ENCODE measurements around the gene ARHGEF2.

Gene ARHGEF2

DNA sequence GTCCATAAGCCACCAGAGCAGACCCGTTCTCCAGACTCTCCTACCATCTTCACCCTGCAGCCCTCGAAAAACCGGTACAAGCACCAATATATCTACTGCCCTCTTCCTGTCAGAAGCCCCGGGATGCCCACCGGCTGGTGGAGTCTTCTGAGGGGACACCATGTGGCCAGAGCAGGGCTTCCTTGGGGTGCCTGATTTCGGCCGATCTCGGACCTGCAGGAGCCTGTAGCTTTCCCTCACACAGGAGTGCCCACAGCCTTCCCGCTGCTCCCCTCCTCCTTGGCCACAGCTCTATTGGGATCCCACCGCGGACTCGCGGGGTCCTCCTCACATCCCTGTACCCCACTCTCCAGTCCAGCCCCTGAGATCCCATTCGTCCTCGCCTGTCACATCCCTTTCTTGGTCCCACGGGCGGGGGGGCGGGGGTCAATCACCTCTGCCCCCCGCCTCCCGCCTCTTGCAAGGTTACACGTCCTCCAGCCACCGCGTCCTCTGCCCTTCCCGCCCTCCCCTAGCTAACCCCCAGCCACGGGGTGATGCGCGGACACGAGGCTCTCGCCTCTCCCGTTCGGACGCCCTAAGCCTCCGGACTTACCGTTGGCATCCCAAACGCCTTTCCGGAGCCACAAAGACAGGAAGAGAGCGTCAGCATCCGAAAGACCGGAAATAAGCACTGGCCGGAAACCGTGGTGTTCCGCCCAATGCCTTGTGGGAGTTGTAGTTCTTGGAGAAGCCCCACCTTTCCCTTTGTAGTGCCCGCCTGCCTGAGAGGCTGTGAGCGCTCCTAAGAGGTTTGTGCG is 42.1 kb upstream of the ARHGEF2 start, which contains the start of gene SSR2:
SSR2 (minus strand) TSS at position 659 of the 800 bp plus-strand sequence. CDS start 784 bp downstream, outside the sequence.
- TF ChIP-seq, protein P1, sequence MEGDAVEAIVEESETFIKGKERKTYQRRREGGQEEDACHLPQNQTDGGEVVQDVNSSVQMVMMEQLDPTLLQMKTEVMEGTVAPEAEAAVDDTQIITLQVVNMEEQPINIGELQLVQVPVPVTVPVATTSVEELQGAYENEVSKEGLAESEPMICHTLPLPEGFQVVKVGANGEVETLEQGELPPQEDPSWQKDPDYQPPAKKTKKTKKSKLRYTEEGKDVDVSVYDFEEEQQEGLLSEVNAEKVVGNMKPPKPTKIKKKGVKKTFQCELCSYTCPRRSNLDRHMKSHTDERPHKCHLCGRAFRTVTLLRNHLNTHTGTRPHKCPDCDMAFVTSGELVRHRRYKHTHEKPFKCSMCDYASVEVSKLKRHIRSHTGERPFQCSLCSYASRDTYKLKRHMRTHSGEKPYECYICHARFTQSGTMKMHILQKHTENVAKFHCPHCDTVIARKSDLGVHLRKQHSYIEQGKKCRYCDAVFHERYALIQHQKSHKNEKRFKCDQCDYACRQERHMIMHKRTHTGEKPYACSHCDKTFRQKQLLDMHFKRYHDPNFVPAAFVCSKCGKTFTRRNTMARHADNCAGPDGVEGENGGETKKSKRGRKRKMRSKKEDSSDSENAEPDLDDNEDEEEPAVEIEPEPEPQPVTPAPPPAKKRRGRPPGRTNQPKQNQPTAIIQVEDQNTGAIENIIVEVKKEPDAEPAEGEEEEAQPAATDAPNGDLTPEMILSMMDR (conservative IDR thresholded peaks at IDR 0.05; ENCODE audit: control insufficient read depth, insufficient read depth, low read depth, low read length), result no peak
- H3K4me3 ChIP-seq (ENCODE audit: control insufficient read depth, low read depth, low read length), result peak within 1 kb of the TSS; percentile 72
- peak; percentile 91 for DNase-seq (ENCODE audit: low read depth)

DNA sequence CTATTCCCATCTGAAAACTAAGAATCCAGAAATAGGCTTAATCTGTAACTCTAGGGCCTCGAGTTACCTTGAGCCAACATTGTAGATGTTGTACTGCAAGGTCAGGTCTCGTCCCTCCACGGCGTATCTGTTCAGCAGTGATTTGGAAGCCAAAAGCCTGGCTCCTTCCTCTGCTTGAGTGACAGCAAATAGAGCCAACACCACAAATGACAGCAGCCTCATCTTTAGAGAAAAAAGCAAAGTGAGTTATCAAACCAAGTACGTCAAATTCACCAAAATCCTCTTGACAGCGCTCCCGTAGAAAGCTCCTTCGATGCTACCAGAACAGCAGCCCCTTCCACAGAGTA is 41.6 kb upstream of the ARHGEF2 start:
- TF ChIP-seq, protein P1 (conservative IDR thresholded peaks at IDR 0.05; ENCODE audit: control insufficient read depth, insufficient read depth, low read depth, low read length), result no peak
- peak overlapping the region; percentile 72 for H3K4me3 ChIP-seq (ENCODE audit: control insufficient read depth, low read depth, low read length)
- no peak for DNase-seq (ENCODE audit: low read depth)

DNA sequence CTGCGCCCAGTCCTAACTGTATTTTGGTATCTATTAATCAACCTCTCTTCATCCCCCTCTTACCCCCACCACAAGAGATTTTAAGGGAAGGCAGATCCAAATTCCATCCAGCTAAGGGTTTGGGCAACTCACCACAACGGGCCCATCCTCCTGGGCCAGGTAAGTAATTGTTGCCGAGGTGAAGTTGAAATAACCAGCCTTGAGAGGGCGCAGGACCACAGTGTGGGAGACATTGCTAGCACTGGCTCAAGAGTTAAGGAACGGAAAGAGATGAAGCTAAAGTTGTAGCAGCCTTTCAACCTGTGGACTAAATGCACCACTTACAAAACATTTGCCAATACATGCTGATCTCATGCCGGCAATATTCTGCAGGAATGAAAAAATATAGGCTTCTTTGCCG is 36.5 kb upstream of the ARHGEF2 start:
- no peak overlapping the region for H3K4me3 ChIP-seq (ENCODE audit: control insufficient read depth, low read depth, low read length)
- DNase-seq (ENCODE audit: low read depth), result no peak
- TF ChIP-seq, protein P1 (conservative IDR thresholded peaks at IDR 0.05; ENCODE audit: control insufficient read depth, insufficient read depth, low read depth, low read length), result no peak

DNA sequence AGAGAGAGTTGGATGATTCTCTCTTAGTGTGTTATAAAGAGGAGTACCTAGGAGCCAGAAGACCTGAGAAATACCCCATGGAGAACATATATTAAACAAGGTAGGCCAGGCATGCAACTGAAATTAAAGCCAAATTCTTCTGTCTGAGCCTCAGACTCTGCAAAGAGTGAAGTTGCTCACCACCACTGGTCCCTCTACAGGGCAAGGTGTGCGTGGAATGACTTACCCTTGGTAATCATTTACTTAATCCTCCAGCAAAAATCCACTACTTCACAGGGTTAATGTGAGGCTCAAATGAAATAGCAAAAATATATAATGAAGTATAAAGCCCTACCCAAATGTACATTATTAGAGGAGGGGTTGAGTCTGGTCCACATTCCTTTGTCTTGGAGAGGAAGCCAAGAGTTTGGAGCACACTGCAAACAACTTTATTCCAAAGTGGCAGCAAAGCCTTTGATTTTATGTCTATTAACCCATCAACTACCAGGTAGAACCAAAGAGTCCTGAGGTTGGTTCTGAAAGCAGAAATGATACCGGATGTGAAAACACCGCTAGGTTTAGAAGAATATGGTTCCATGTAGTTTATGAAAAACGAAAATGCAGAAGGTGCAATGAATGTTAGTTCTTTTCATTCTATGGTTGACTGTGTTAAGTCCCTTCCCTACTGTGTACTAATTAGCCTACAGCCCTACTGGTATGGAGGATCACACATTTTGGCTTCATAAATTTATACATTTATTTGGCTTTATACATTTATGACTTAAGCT is 33.9 kb upstream of the ARHGEF2 start:
- H3K4me3 ChIP-seq (ENCODE audit: control insufficient read depth, low read depth, low read length), result no peak overlapping the region
- TF ChIP-seq, protein P1 (conservative IDR thresholded peaks at IDR 0.05; ENCODE audit: control insufficient read depth, insufficient read depth, low read depth, low read length), result no peak
- DNase-seq (ENCODE audit: low read depth), result no peak

DNA sequence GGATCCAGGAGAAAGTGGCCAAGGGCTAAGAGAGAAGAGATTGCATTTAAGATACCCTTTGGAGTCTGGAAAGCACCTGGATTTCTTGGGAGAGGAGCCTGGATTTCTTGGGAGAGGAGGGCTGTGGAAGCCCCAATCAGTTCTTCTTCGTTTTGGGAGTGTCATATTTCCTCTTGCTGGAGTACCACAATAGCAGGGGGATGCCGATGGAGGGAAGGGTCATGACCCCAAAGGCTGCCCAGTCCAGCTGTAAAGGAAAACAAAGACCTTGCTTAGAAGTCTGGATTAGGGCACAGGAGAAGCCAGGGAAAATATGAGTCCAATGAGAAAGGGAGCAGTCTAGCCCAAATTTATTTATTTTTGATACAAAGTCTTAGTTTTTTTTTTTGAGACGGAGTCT is 31.1 kb upstream of the ARHGEF2 start:
- DNase-seq (ENCODE audit: low read depth), result no peak
- TF ChIP-seq, protein P1 (conservative IDR thresholded peaks at IDR 0.05; ENCODE audit: control insufficient read depth, insufficient read depth, low read depth, low read length), result no peak
- H3K4me3 ChIP-seq (ENCODE audit: control insufficient read depth, low read depth, low read length), result no peak overlapping the region

DNA sequence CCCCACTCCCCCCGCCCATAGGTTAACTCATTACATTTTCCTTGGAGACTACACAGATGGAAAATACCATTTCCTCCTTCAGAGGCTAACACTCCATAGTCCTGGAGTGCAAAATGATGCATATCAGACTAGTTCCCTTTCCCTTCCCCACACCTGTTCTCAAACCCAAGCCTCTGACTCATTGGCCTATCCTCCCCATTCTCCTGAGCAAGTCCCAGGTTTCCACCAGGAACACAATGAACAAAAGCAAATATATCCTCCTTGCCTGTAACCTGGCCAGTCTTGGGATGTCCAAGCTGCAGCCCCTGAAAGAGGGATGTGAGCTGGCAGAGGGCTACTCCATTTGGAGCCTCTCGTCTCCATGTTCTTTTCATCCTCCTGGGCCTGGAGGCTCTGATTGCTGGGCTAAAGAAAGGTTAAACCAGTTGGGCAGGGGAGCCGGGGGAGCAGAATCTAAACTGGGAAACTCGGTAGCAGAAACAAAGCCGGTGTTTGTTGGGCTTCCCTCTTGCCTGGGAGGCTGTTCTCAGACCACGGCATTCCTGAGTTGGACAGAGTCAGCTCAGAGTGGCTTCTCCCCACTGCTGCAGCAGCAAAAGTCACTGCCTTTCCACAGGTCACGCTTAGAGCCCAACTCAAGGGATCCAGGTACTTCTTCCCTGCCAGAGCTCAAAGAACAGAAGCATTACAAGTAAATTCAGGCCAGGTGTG is 28.5 kb upstream of the ARHGEF2 start:
- TF ChIP-seq, protein P1 (conservative IDR thresholded peaks at IDR 0.05; ENCODE audit: control insufficient read depth, insufficient read depth, low read depth, low read length), result no peak
- DNase-seq (ENCODE audit: low read depth), result no peak
- H3K4me3 ChIP-seq (ENCODE audit: control insufficient read depth, low read depth, low read length), result no peak overlapping the region

All from fibroblast of mammary gland (primary cell).